IPS-18c (cell line): ENCODE results near the gene SIAE.
"Not testable (repeated sequence)": the region's sequence is repeated elsewhere in the genome, so short reads cannot be mapped to it uniquely, and the experiment has no call there.

Experiments used
- H3K4me3 ChIP-seq: 2 replicates; pipeline ENCODE4 v1.7.0; 2013; ENCODE audit warnings: low read depth, mild to moderate bottlenecking, low read length, moderate library complexity; ENCODE audit not compliant: insufficient read depth
- H3K9me3 ChIP-seq: one replicate; pipeline ENCODE4 v1.6.1; 2013; ENCODE audit warnings: mild to moderate bottlenecking, low read length, moderate library complexity; ENCODE audit not compliant: control insufficient read depth, insufficient read depth

SIAE gene

GRCh38 chr11:124602723-124603122 lies 70.8 kb downstream of the SIAE start:
- not testable (repeated sequence) for H3K9me3 ChIP-seq, H3K4me3 ChIP-seq

GRCh38 chr11:124602193-124602592 lies 71.3 kb downstream of the SIAE start:
- H3K4me3 ChIP-seq, result no peak overlapping the region
- no peaks in the 10 kb centered on the region for H3K9me3 ChIP-seq

GRCh38 chr11:124600621-124601320 lies 72.8 kb downstream of the SIAE start:
- Histone ChIP-seq H3K9me3 (no peaks in the 10 kb centered on the region), H3K4me3 (no peak overlapping the region)

GRCh38 chr11:124597626-124598025 lies 75.9 kb downstream of the SIAE start:
- H3K4me3 ChIP-seq, result no peak overlapping the region

GRCh38 chr11:124595302-124595701 lies 78.2 kb downstream of the SIAE start:
- Histone ChIP-seq H3K9me3 (no peaks in the 10 kb centered on the region), H3K4me3 (no peak overlapping the region)

More at GRCh38 chr11:124597626-124598025, 75.9 kb downstream of the SIAE start:
- no peaks in the 10 kb centered on the region for H3K9me3 ChIP-seq

GRCh38 chr11:124592627-124593026 lies 80.9 kb downstream of the SIAE start:
- no peak overlapping the region for H3K4me3 ChIP-seq
- no peaks in the 10 kb centered on the region for H3K9me3 ChIP-seq

GRCh38 chr11:124591430-124591829 lies 82.1 kb downstream of the SIAE start:
- Histone ChIP-seq H3K4me3 (no peak overlapping the region), H3K9me3 (no peaks in the 10 kb centered on the region)

- Histone ChIP-seq H3K4me3 (no peak overlapping the region), H3K9me3 (no peaks in the 10 kb centered on the region)
Observed at GRCh38 chr11:124586238-124586860, 87.2 kb downstream of the SIAE start.

GRCh38 chr11:124584681-124585372 lies 88.7 kb downstream of the SIAE start:
- Histone ChIP-seq H3K9me3 (no peaks in the 10 kb centered on the region), H3K4me3 (no peak overlapping the region)

- no peak overlapping the region for H3K4me3 ChIP-seq
Observed at GRCh38 chr11:124583781-124584180, 89.8 kb downstream of the SIAE start.

More at GRCh38 chr11:124583781-124584180, 89.8 kb downstream of the SIAE start:
- H3K9me3 ChIP-seq, result no peaks in the 10 kb centered on the region
